Measurements from ENCODE around the gene RAPGEF6. TPM values are rescaled to one million over a fixed set of nuclear protein-coding genes. Genes with fewer than 3 reads are reported as not detected.

The RAPGEF6 gene
- total and polyA plus RNA-seq, 2 of the 4 experiments (the other 2 are of a cell fraction) = 5.8 to 18.8 TPM

- peak overlapping the region; percentile 48 for H3K18ac ChIP-seq (ENCODE audit: low read depth, low read length)
- H3K23ac ChIP-seq (ENCODE audit: low read depth, low read length) = no peak overlapping the region
- H3K14ac ChIP-seq (replicated peaks; ENCODE audit: low read depth, low read length) = 0 out of 2 replicates have a peak overlapping the region, but pooled peaks have one; percentile 65
- no peaks in the 10 kb centered on the region; the same call in 1 of the 2 replicates for H3K36me3 ChIP-seq (ENCODE audit: control insufficient read depth, insufficient read depth, low read length)
- H2BK20ac ChIP-seq (ENCODE audit: low read depth, low read length) = peak overlapping the region; percentile 24; the same call in 1 of the 2 replicates
- no peak overlapping the region for H4K5ac ChIP-seq (ENCODE audit: low read depth, low read length)
- H2BK15ac ChIP-seq (ENCODE audit: low read depth, low read length) = peak overlapping the region; percentile 31; the same call in 1 of the 3 replicates
- no peaks in the 10 kb centered on the region for H3K27me3 ChIP-seq (ENCODE audit: control insufficient read depth, insufficient read depth, low read length)
- WGBS, 2 experiments (ENCODE audit: extremely low coverage in 2 of 2, insufficient read length in 1 of 2) = no CpG with 5 or more reads among the region's 6 CpGs
- dilution Hi-C loops (cut with HindIII; ENCODE audit: low sequenced_read_pairs, unreplicated experiment) (no loop called here), in situ Hi-C loops (cut with MboI; ENCODE audit: low sequenced_read_pairs) (no loop called here), intact Hi-C loops (cut with micrococcal nuclease) (no loop called here)
- H3K4ac ChIP-seq (ENCODE audit: low read depth, low read length) = peak overlapping the region; percentile 30; the same call in 1 of the 2 replicates
- H3K9me3 ChIP-seq (ENCODE audit: control insufficient read depth, insufficient read depth, low read length) = no peaks in the 10 kb centered on the region
- H2AK9ac ChIP-seq (replicated peaks; ENCODE audit: low read depth, low read length, poor library complexity) = no peak overlapping the region
- H2AFZ ChIP-seq (replicated peaks; ENCODE audit: low read length, poor library complexity) = no peak overlapping the region
- TF ChIP-seq CTCF (conservative IDR thresholded peaks at IDR 0.05; ENCODE audit: low read depth, low read length) = no peak
- TF ChIP-seq ELK1 (IDR thresholded peaks at IDR 0.05; ENCODE audit: borderline replicate concordance, low read depth, low read length) = no peak
- TF ChIP-seq NFE2L2 (IDR thresholded peaks at IDR 0.05; ENCODE audit: low read depth, low read length) = no peak
- TF ChIP-seq SMC3 (IDR thresholded peaks at IDR 0.05; ENCODE audit: low read depth, low read length) = no peak
- no peak for TF ChIP-seq POLR2A (IDR thresholded peaks at IDR 0.05; ENCODE audit: low read depth, low read length)
- no peak for TF ChIP-seq USF2 (IDR thresholded peaks at IDR 0.05; ENCODE audit: low read depth, low read length)
- TF ChIP-seq RFX5 (IDR thresholded peaks at IDR 0.05; ENCODE audit: low read depth, low read length) = no peak
- no peak for TF ChIP-seq MXI1 (IDR thresholded peaks at IDR 0.05; ENCODE audit: borderline replicate concordance, low read depth, low read length)
- no peak for TF ChIP-seq MAFK (IDR thresholded peaks at IDR 0.05; ENCODE audit: low read depth, low read length)
- no peak for TF ChIP-seq RCOR1 (IDR thresholded peaks at IDR 0.05; ENCODE audit: insufficient replicate concordance, low read length)
- no peak for TF ChIP-seq CHD1 (IDR thresholded peaks at IDR 0.05; ENCODE audit: low read depth, low read length)
- no peak for TF ChIP-seq CEBPB (IDR thresholded peaks at IDR 0.05; ENCODE audit: low read depth, low read length)
- TF ChIP-seq RAD21 (IDR thresholded peaks at IDR 0.05; ENCODE audit: low read length) = no peak
- TF ChIP-seq BHLHE40 (IDR thresholded peaks at IDR 0.05; ENCODE audit: low read depth, low read length) = no peak
- no peak overlapping the region for H2AK5ac ChIP-seq (ENCODE audit: low read depth, low read length)
- CTCF ChIA-PET = no interaction called here
- H3K27ac ChIP-seq (ENCODE audit: insufficient read depth, low read length) = peak overlapping the region; percentile 16; the same call in 1 of the 2 replicates
- H4K91ac ChIP-seq (ENCODE audit: insufficient read depth, low read depth, low read length) = no peak overlapping the region
- H4K8ac ChIP-seq (ENCODE audit: low read depth in 2 of 2, low read length in 2 of 2) = peak overlapping the region; percentile 33 to 50; a peak in 1 of 4 replicates
- no peak overlapping the region for H3K4me3 ChIP-seq (ENCODE audit: insufficient read depth, low read depth, low read length)
- H2BK5ac ChIP-seq (ENCODE audit: low read depth, low read length, poor library complexity, severe bottlenecking) = peak overlapping the region; percentile 73
- peak overlapping the region; percentile 10; the same call in 1 of the 2 replicates for H2BK120ac ChIP-seq (ENCODE audit: low read depth, low read length)
- H3K4me1 ChIP-seq (ENCODE audit: control insufficient read depth, insufficient read depth, low read length) = peaks cover 17% of the 10 kb centered on the region
- 0 out of 2 replicates have a peak, but pooled peaks cover 6% of the 10 kb centered on the region for H3K9me1 ChIP-seq (ENCODE audit: insufficient read depth, low read length)
- no peak overlapping the region for H3K9ac ChIP-seq (ENCODE audit: low read depth, low read length)
- H4K20me1 ChIP-seq (ENCODE audit: insufficient read depth, low read length) = peaks cover 2% of the 10 kb centered on the region; the same call in 1 of the 2 replicates
- no peak overlapping the region for H3K56ac ChIP-seq (ENCODE audit: extremely low read depth, insufficient read depth, low read length)
- no peak for ATAC-seq (ENCODE audit: low read depth)
- DNase-seq = no peak
- peak overlapping the region; percentile 63; the same call in 1 of the 2 replicates for H3K4me2 ChIP-seq (ENCODE audit: low read depth, low read length)
- no TSS peak for BruUV-seq (replicated peaks)
- peaks cover 21 to 36% of the 10 kb centered on the region in 2 experiments for H3K79me1 ChIP-seq (ENCODE audit: low read depth in 1 of 2, low read length in 2 of 2)
- POLR2A ChIA-PET (ENCODE audit: unreplicated experiment) = interaction anchor here (0.6 kb wide), 1 partner anchor 156 kb away, joined by 3 read pairs; no protein-coding TSS in a partner anchor
Measured at GRCh38 chr5:131377346-131377745, 257.7 kb downstream of the RAPGEF6 start.

Measured in IMR-90 (cell line).